DOHH2 (cell line): ENCODE results near the gene CERS5.

ENCODE experiments used
- EZH2phosphoT487 ChIP-seq: fragments of 200-600 bp; sonication (generic); IDR thresholded peaks from 2 replicates; pipeline ENCODE4 v1.6.1; 2017; ENCODE audit warnings: borderline replicate concordance, mild to moderate bottlenecking, antibody characterized with exemption, low read length, moderate library complexity, mixed read lengths
- TF ChIP-seq, protein P1 (sequence below): fragments of 200-600 bp; sonication (generic); IDR thresholded peaks from one replicate; pipeline ENCODE4 v1.5.1; 2014; ENCODE audit warnings: antibody characterized with exemption, mild to moderate bottlenecking, low read depth, low read length; ENCODE audit not compliant: poor library complexity, severe bottlenecking

DNA sequence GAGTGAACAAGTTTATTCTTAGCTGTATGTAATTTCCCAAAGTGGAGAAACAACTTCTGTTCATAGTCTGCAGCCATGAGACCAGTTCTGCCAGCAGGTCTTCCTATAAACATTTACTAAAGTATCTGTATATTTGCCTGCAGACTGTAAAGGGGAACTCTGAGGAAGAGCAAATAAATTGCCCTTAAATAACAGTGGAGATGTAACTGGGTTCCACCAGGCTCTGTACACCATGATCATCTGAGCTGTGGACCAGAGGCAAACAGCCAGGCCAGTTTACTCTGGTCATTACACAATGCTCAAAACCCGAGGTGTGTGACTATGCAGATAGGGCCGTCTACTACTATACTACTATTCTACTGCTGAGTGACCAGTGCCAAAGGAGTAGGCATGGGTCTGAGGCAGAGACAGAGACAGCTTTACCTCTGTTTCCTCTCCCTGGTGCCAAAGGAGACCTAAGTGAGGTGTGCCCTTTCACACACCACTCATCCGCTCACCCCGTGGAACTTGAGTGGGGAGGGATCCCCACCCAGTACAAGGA, 21.1 kb upstream of the CERS5 start:
- TF ChIP-seq, protein P1, sequence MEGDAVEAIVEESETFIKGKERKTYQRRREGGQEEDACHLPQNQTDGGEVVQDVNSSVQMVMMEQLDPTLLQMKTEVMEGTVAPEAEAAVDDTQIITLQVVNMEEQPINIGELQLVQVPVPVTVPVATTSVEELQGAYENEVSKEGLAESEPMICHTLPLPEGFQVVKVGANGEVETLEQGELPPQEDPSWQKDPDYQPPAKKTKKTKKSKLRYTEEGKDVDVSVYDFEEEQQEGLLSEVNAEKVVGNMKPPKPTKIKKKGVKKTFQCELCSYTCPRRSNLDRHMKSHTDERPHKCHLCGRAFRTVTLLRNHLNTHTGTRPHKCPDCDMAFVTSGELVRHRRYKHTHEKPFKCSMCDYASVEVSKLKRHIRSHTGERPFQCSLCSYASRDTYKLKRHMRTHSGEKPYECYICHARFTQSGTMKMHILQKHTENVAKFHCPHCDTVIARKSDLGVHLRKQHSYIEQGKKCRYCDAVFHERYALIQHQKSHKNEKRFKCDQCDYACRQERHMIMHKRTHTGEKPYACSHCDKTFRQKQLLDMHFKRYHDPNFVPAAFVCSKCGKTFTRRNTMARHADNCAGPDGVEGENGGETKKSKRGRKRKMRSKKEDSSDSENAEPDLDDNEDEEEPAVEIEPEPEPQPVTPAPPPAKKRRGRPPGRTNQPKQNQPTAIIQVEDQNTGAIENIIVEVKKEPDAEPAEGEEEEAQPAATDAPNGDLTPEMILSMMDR: no peak
- no peak for TF ChIP-seq EZH2phosphoT487
